ENCODE measurements around the gene FGFRL1. TPM values are rescaled to one million over a fixed set of nuclear protein-coding genes. Genes with fewer than 3 reads are reported as not detected.

FGFRL1 gene
- total and polyA plus RNA-seq, 2 of the 13 experiments (the other 11 are each of a cell fraction or from before 2014, with no cell fraction given) = 19.1 to 30.6 TPM

GRCh38 chr4:1009542-1010394 lies 1.7 kb upstream of the FGFRL1 start (continued):
- TF ChIP-seq SNAPC4 (CRISPR knock-in tag; IDR thresholded peaks at IDR 0.05) (no peak), HDAC2 (CRISPR knock-in tag; IDR thresholded peaks at IDR 0.05) (no peak), TCF12 (IDR thresholded peaks at IDR 0.05) (no peak), TCF12 (CRISPR knock-in tag; IDR thresholded peaks at IDR 0.05) (0 out of 2 replicates have a peak, but pooled peaks have one; percentile 35), TBL1XR1 (IDR thresholded peaks at IDR 0.05; ENCODE audit: borderline replicate concordance, low read length, partially characterized antibody) (no peak), ZNF687 (CRISPR knock-in tag; IDR thresholded peaks at IDR 0.05) (no peak; the same call in 1 of the 2 replicates), ZNF652 (CRISPR knock-in tag; IDR thresholded peaks at IDR 0.05; ENCODE audit: borderline replicate concordance, low read depth) (no peak), SALL2 (CRISPR knock-in tag; IDR thresholded peaks at IDR 0.05) (peak; percentile 69; the same call in 1 of the 2 replicates), SNRNP70 (IDR thresholded peaks at IDR 0.05; ENCODE audit: low read depth, low read length) (no peak), ZNF724P (CRISPR knock-in tag; IDR thresholded peaks at IDR 0.05; ENCODE audit: borderline replicate concordance) (no peak), LRRFIP1 (CRISPR knock-in tag; conservative IDR thresholded peaks at IDR 0.05) (no peak), AGO1 (IDR thresholded peaks at IDR 0.05; ENCODE audit: low read depth, low read length, poor library complexity, severe bottlenecking) (no peak), ARNT (IDR thresholded peaks at IDR 0.05) (no peak), NFYC (CRISPR knock-in tag; IDR thresholded peaks at IDR 0.05) (no peak), SSRP1 (CRISPR knock-in tag; IDR thresholded peaks at IDR 0.05) (no peak), ZNF713 (CRISPR knock-in tag; IDR thresholded peaks at IDR 0.05) (no peak), CBX2 (IDR thresholded peaks at IDR 0.05; ENCODE audit: low read depth, low read length) (no peak), CBX2 (CRISPR knock-in tag; IDR thresholded peaks at IDR 0.05; ENCODE audit: low read depth) (no peak), CHD2 (IDR thresholded peaks at IDR 0.05; ENCODE audit: low read depth, low read length) (no peak; the same call in 1 of the 2 replicates)

All from HepG2 (cell line).